HepG2 (cell line): ENCODE results near the gene GGACT. TPM values are rescaled to one million over a fixed set of nuclear protein-coding genes. Genes with fewer than 3 reads are reported as not detected.

Experiments used
- ATAC-seq: fragments of 200-7000 bp; cut with Tn5 transposase; 3 replicates; pipeline ENCODE4 v1.9.1; 2020; ENCODE audit warnings: mild to moderate bottlenecking, moderate library complexity
- BruUV-seq: library from RNA; stranded (reverse); fragments of 400-500 nt; replicated peaks from 2 replicates; lab custom pipeline; 2021; lab: Mats Ljungman, UMichigan
- CTCF ChIA-PET: fragments of 300-600 bp; formaldehyde crosslinking; extraction: SDS; loops from one replicate; lab custom pipeline; 2021; ENCODE audit warnings: low total read pairs, inconsistent platforms, low intra/inter-chr PET ratio; lab: Yijun Ruan, JAX
- POLR2A ChIA-PET: fragments of 350-600 bp; sonication (Branson Sonifier 250); formaldehyde crosslinking; loops from one replicate; lab custom pipeline; 2020; ENCODE audit warnings: antibody characterized with exemption, inconsistent platforms; lab: Yijun Ruan, JAX
- DNase-seq: peaks from one replicate; pipeline ENCODE4 v3.0.0-alpha.2; 2015; ENCODE audit warnings: low spot score
- FAIRE-seq: peaks from 3 replicates; lab custom pipeline; 2011; peaks lifted over from hg19 to GRCh38; lab: Jason Lieb, UNC
- H2AFZ ChIP-seq: one replicate; pipeline ENCODE4 v1.6.1; 2011; ENCODE audit warnings: low read length, inconsistent platforms
- H3K27ac ChIP-seq: fragments of 300-600 bp; 3 replicates; pipeline ENCODE4 v1.8.0; 2011; ENCODE audit warnings: mixed run types, mild to moderate bottlenecking, mixed read lengths, low read length, inconsistent platforms; ENCODE audit not compliant: insufficient read depth; ENCODE audit errors: extremely low read length
- H3K27me3 ChIP-seq, 2 experiments: fragments of 200-600 bp in 1 of 2; 2 replicates in 1 of 2; 3 replicates in 1 of 2; pipeline versions ENCODE4 v1.6.0 to v1.8.0; 2011; ENCODE audit warnings: low read length in 2 of 2, mild to moderate bottlenecking in 2 of 2, moderate library complexity in 2 of 2, inconsistent platforms in 1 of 2; ENCODE audit not compliant: insufficient read depth in 2 of 2, control insufficient read depth in 1 of 2
- H3K36me3 ChIP-seq, 2 experiments: fragments of 200-600 bp in 1 of 2; replicated peaks in 1 of 2; 2 replicates in 1 of 2; 3 replicates in 1 of 2; pipeline versions ENCODE4 v1.5.1 to v1.8.0; 2011; ENCODE audit warnings: low read length in 2 of 2, inconsistent platforms in 1 of 2; ENCODE audit not compliant: insufficient read depth in 2 of 2, control insufficient read depth in 1 of 2
- H3K4me1 ChIP-seq: 2 replicates; pipeline ENCODE4 v1.5.1; 2012; ENCODE audit warnings: low read length, inconsistent platforms; ENCODE audit not compliant: insufficient read depth
- H3K4me2 ChIP-seq: 2 replicates; pipeline ENCODE4 v1.6.0; 2011; ENCODE audit warnings: low read depth, low read length, inconsistent platforms
- H3K4me3 ChIP-seq, 3 experiments: fragments of 200-600 bp in 1 of 3; sonication (generic), shearing (Covaris generic) in 1 of 3; replicated peaks in 1 of 3; 2 replicates each; pipeline ENCODE4 v1.5.1; 2011 to 2016; ENCODE audit warnings: low read length in 3 of 3, inconsistent platforms in 2 of 3, low read depth in 2 of 3, mild to moderate bottlenecking in 2 of 3, control low read depth in 1 of 3, mixed read lengths in 1 of 3; ENCODE audit not compliant: insufficient read depth in 1 of 3
- H3K79me2 ChIP-seq: one replicate; pipeline ENCODE4 v1.6.1; 2011; ENCODE audit warnings: low read length, inconsistent platforms; ENCODE audit not compliant: insufficient read depth
- H3K9ac ChIP-seq: 2 replicates; pipeline ENCODE4 v1.6.0; 2011; ENCODE audit warnings: mild to moderate bottlenecking, low read depth, low read length, inconsistent platforms; ENCODE audit not compliant: insufficient read depth
- H3K9me3 ChIP-seq: 2 replicates; pipeline ENCODE4 v1.5.1; 2012; ENCODE audit warnings: mild to moderate bottlenecking, low read length
- H4K20me1 ChIP-seq: 2 replicates; pipeline ENCODE4 v1.6.0; 2011; ENCODE audit warnings: inconsistent platforms, mild to moderate bottlenecking, low read length, moderate library complexity; ENCODE audit not compliant: insufficient read depth
- BATF2 ChIP-seq: sonication (generic); formaldehyde crosslinking; IDR thresholded peaks from 2 replicates; pipeline ENCODE4 v1.8.0; 2022; ENCODE audit warnings: mild to moderate bottlenecking, missing genetic modification reagents, moderate library complexity
- CENPBD1 ChIP-seq: sonication (generic); formaldehyde crosslinking; IDR thresholded peaks from 2 replicates; pipeline ENCODE4 v1.8.0; 2022; ENCODE audit warnings: missing genetic modification reagents, low read depth, mild to moderate bottlenecking, borderline replicate concordance
- MLX ChIP-seq: IDR thresholded peaks from 2 replicates; pipeline ENCODE4 v1.6.1; 2016
- NFATC3 ChIP-seq: sonication (generic); formaldehyde crosslinking; IDR thresholded peaks from 2 replicates; pipeline ENCODE4 v1.5.1; 2020; ENCODE audit warnings: mild to moderate bottlenecking, missing genetic modification reagents
- PRDM15 ChIP-seq: sonication (generic); formaldehyde crosslinking; IDR thresholded peaks from 2 replicates; pipeline ENCODE4 v1.4.0; 2020; ENCODE audit warnings: missing genetic modification reagents
- RFXANK ChIP-seq: IDR thresholded peaks from 2 replicates; pipeline ENCODE4 v1.6.1; 2016
- SNRNP70 ChIP-seq: fragments of 200-400 bp; formaldehyde crosslinking; IDR thresholded peaks from 2 replicates; pipeline ENCODE4 v1.6.1; 2017; ENCODE audit warnings: mild to moderate bottlenecking, low read depth, low read length, moderate library complexity
- SOX5 ChIP-seq: IDR thresholded peaks from 2 replicates; pipeline ENCODE4 v1.6.1; 2016; ENCODE audit warnings: borderline replicate concordance
- ZNF142 ChIP-seq: sonication (generic); formaldehyde crosslinking; IDR thresholded peaks from 2 replicates; pipeline ENCODE4 v1.4.0; 2020; ENCODE audit warnings: missing genetic modification reagents
- ZNF749 ChIP-seq: sonication (generic); formaldehyde crosslinking; IDR thresholded peaks from 2 replicates; pipeline ENCODE4 v1.8.0; 2022; ENCODE audit warnings: mild to moderate bottlenecking, missing genetic modification reagents, moderate library complexity, borderline replicate concordance
- ZSCAN20 ChIP-seq: sonication (generic); formaldehyde crosslinking; IDR thresholded peaks from 2 replicates; pipeline ENCODE4 v1.4.0; 2020; ENCODE audit warnings: missing genetic modification reagents, mild to moderate bottlenecking, borderline replicate concordance
- WGBS: methylation state at CpG from one replicate; pipeline ENCODE4 v1.1.6; 2017; ENCODE audit warnings: low lambda C conversion rate; 5-methylcytosine and 5-hydroxymethylcytosine counted together
- in situ Hi-C: cut with HindIII; loops from 2 replicates; pipeline ENCODE4 v1.10.0; 2017; ENCODE audit warnings: low pct_unique_long_range_greater_than_20kb; ENCODE audit not compliant: extremely low pct_ligation_motif_present
- intact Hi-C: fragments of 100-400 bp; cut with micrococcal nuclease; formaldehyde crosslinking; loops from one replicate; pipeline ENCODE4 v1.10.0; 2022; ENCODE audit not compliant: unreplicated experiment
- polyA plus RNA-seq, 8 experiments: library from polyadenylated mRNA; depleted of rRNA in 3 of 8; stranded (reverse) in 7 of 8; unstranded in 1 of 8; fragments of >200 nt; fragmentation: Illumina TruSeq in 4 of 8; extraction: Trizol in 4 of 8; gene quantifications; 2 replicates each; pipeline versions ENCODE4 v1.2.1 to v1.2.3, GENCODE V29; 2011 to 2016; ENCODE audit warnings: low read depth in 4 of 8, missing spikeins in 1 of 8, mixed read lengths in 1 of 8; ENCODE audit not compliant: insufficient read depth in 1 of 8
- total RNA-seq, 5 experiments: library from RNA; depleted of rRNA; stranded (reverse); fragments of >200 nt; fragmentation: Illumina TruSeq; extraction: Trizol; gene quantifications; 2 replicates each; pipeline ENCODE4 v1.2.3, GENCODE V29; 2016; ENCODE audit warnings: low read depth in 1 of 5

The GGACT gene
- total and polyA plus RNA-seq, 2 of the 13 experiments (the other 11 are each of a cell fraction or from before 2014, with no cell fraction given): 1.7 to 1.9 TPM

- intact Hi-C loops (loop anchor here (2.0 to 10.0 kb wide), 2 partner anchors 279 to 529 kb away; partner anchors contain the start of gene ZIC2), in situ Hi-C loops (loop anchor here (10.0 kb wide), 1 partner anchor 599 kb away; no protein-coding TSS in a partner anchor)
- Histone ChIP-seq H4K20me1 (no peaks in the 10 kb centered on the region), H3K36me3 (0 out of 5 replicates have a peak, but pooled peaks cover 0 to 4% of the 10 kb centered on the region in 2 experiments), H3K4me1 (peaks cover 31% of the 10 kb centered on the region), H2AFZ (no peak overlapping the region), H3K4me3 (no peak overlapping the region), H3K27ac (no peak overlapping the region), H3K9me3 (no peaks in the 10 kb centered on the region), H3K9ac (no peak overlapping the region), H3K79me2 (no peaks in the 10 kb centered on the region), H3K27me3 (no peaks in the 10 kb centered on the region), H3K4me2 (no peak overlapping the region)
- 79% methylated on average over 8 of the region's 8 CpGs for WGBS
- no peak for DNase-seq
- no peak for ATAC-seq
- CTCF ChIA-PET: interaction anchor here (0.9 to 1.8 kb wide), 4 partner anchors 74 to 858 kb away, joined by 3 to 30 read pairs (median 4); partner anchors contain the start of gene GGACT
- POLR2A ChIA-PET: no interaction called here
- no TSS peak for BruUV-seq
- no peak for FAIRE-seq
- no peak for TF ChIP-seq ZNF142 (CRISPR knock-in tag)
- TF ChIP-seq RFXANK (CRISPR knock-in tag): no peak
- no peak for TF ChIP-seq ZSCAN20 (CRISPR knock-in tag)
- no peak for TF ChIP-seq PRDM15 (CRISPR knock-in tag)
- no peak for TF ChIP-seq MLX
- no peak for TF ChIP-seq CENPBD1 (CRISPR knock-in tag)
- no peak for TF ChIP-seq NFATC3 (CRISPR knock-in tag)
- no peak for TF ChIP-seq SNRNP70
- no peak for TF ChIP-seq ZNF749 (CRISPR knock-in tag)
- TF ChIP-seq SOX5 (CRISPR knock-in tag): no peak
- no peak for TF ChIP-seq BATF2 (CRISPR knock-in tag)
Observed at GRCh38 chr13:100513987-100514670, 74.5 kb downstream of the GGACT start.
